Body of pancreas (tissue), 4 donors: ENCODE results near the gene SCTR.

Experiments used
- POLR2A ChIP-seq, 3 donors: fragments of 450-650 bp; IDR thresholded peaks; one replicate each; pipeline ENCODE4 v1.6.1; 2016; ENCODE audit warnings: antibody characterized with exemption in 3 of 3, mild to moderate bottlenecking in 2 of 3
- TF ChIP-seq, protein P1 (sequence below), 7 experiments: fragments of 450-650 bp in 4 of 7; fragments of 200-600 bp in 3 of 7; sonication (generic) in 3 of 7; IDR thresholded peaks; one replicate each; pipeline ENCODE4 v1.5.1; 2016 to 2019; ENCODE audit warnings: antibody characterized with exemption in 7 of 7

DNA sequence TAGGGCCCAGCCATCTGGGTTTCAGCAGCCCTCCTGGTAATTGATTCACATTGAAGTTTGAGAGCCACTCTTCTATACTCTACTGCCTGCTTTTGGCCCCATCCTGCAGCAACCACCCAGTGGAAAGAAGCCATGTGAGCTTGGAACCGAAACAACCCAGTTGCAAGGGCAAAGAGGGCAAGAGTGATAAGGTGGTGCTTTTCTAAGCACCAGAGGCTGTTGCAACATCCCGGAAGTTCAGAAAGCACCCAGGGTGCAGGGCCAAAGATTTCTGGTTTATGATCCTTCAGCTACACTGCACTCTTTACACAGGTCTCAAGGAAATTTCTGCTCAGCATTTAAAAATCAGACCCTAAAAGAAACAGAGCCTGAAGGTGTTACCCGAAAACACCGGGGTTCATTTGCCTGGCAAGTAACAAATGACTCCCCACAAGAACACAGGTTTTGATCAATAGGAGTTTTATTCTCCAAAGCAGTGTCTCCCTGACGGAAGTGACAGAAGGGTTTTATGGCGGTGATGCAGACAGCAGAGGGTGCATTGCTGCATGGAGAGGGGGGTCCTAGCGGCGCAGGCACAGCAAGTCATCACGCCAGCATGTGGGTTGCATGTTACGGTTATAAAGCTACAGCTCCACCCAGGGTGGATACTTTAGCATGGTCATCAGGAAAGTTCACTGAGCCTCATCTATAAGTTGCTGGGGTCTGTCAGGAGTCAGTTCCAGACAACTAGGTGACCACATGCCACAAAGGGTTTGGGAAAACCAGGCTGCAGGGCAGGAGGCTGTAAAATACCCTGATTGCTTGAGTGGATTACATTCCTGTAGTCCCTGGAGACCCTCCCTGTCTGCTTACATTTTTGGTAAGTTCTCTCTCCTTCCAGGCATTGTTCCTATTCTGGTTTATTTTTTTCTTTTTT, 121.4 kb downstream of the SCTR start:
- TF ChIP-seq, protein P1, sequence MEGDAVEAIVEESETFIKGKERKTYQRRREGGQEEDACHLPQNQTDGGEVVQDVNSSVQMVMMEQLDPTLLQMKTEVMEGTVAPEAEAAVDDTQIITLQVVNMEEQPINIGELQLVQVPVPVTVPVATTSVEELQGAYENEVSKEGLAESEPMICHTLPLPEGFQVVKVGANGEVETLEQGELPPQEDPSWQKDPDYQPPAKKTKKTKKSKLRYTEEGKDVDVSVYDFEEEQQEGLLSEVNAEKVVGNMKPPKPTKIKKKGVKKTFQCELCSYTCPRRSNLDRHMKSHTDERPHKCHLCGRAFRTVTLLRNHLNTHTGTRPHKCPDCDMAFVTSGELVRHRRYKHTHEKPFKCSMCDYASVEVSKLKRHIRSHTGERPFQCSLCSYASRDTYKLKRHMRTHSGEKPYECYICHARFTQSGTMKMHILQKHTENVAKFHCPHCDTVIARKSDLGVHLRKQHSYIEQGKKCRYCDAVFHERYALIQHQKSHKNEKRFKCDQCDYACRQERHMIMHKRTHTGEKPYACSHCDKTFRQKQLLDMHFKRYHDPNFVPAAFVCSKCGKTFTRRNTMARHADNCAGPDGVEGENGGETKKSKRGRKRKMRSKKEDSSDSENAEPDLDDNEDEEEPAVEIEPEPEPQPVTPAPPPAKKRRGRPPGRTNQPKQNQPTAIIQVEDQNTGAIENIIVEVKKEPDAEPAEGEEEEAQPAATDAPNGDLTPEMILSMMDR (IDR thresholded peaks at IDR 0.05) = no peak
- TF ChIP-seq POLR2A (IDR thresholded peaks at IDR 0.05) = no peak
